ENCODE measurements around the gene NRGN.
A peak's percentile ranks its signal among the peaks of the same experiment; 100 is the strongest.

The NRGN gene

GRCh38 chr11:124762105-124762623 lies 22.4 kb downstream of the NRGN start, which contains the start of gene ESAM:
ESAM (minus strand) TSS chr11:124762290; CDS start chr11:124762154, 136 bp downstream.
- H3K9ac ChIP-seq (ENCODE audit: low read length) = peak within 1 kb of the TSS; percentile 38
- no peak within 1 kb of the TSS for H2BK15ac ChIP-seq (ENCODE audit: low read depth, poor library complexity, severe bottlenecking)
- no peaks in the 10 kb centered on the region for H3K9me3 ChIP-seq (ENCODE audit: control insufficient read depth, low read length)
- H3K4me1 ChIP-seq (ENCODE audit: control insufficient read depth, insufficient read depth, low read depth, low read length) = peaks cover 42% of the 10 kb centered on the region
- peak within 1 kb of the TSS in 1 of 2 experiments; percentile 84 for H3K14ac ChIP-seq (ENCODE audit: low read length in 2 of 2)
- DNase-seq = no peak
- peak within 1 kb of the TSS; percentile 88 for H3K4me2 ChIP-seq (ENCODE audit: low read length, poor library complexity, severe bottlenecking)
- H2BK12ac ChIP-seq (ENCODE audit: low read length in 2 of 2) = no peak within 1 kb of the TSS
- H3K4ac ChIP-seq (ENCODE audit: low read depth in 1 of 2, low read length in 2 of 2) = no peak within 1 kb of the TSS
- H3K4me3 ChIP-seq (ENCODE audit: insufficient read depth in 1 of 2, low read depth in 1 of 2, low read length in 2 of 2) = peak within 1 kb of the TSS; percentile 32 to 71
- H3K36me3 ChIP-seq (ENCODE audit: control insufficient read depth in 1 of 2, insufficient read depth in 2 of 2, low read depth in 1 of 2, low read length in 2 of 2) = peaks cover 0 to 20% of the 10 kb centered on the region in 2 experiments
- no peak within 1 kb of the TSS for H2BK120ac ChIP-seq (ENCODE audit: low read depth, low read length)
- WGBS = 2% methylated on average over 53 of the region's 55 CpGs
- peak within 1 kb of the TSS in 1 of 2 experiments; percentile 43 for H3K23ac ChIP-seq (ENCODE audit: low read length in 2 of 2)
- H3K27ac ChIP-seq (ENCODE audit: low read length, poor library complexity, severe bottlenecking) = no peak within 1 kb of the TSS
- peaks cover 47 to 58% of the 10 kb centered on the region in 2 experiments for H3K27me3 ChIP-seq (ENCODE audit: control insufficient read depth in 1 of 2, insufficient read depth in 1 of 2, low read length in 2 of 2)
- no peak within 1 kb of the TSS for H4K91ac ChIP-seq (ENCODE audit: low read length)
- peaks cover 7% of the 10 kb centered on the region for H3K79me1 ChIP-seq (replicated peaks; ENCODE audit: low read length, poor library complexity, severe bottlenecking)
- H4K8ac ChIP-seq (ENCODE audit: low read length) = no peak within 1 kb of the TSS
- H3K18ac ChIP-seq (ENCODE audit: low read depth in 1 of 2, low read length in 2 of 2) = no peak within 1 kb of the TSS
- H2AK5ac ChIP-seq (ENCODE audit: low read length, severe bottlenecking) = no peak within 1 kb of the TSS
- H2AFZ ChIP-seq (ENCODE audit: low read depth, low read length) = no peak within 1 kb of the TSS
- H2BK5ac ChIP-seq (ENCODE audit: low read depth, low read length, poor library complexity, severe bottlenecking) = no peak within 1 kb of the TSS

- Histone ChIP-seq H3K36me3 (ENCODE audit: control insufficient read depth in 1 of 2, insufficient read depth in 2 of 2, low read depth in 1 of 2, low read length in 2 of 2) (peaks cover 5 to 26% of the 10 kb centered on the region in 2 experiments), H2BK15ac (ENCODE audit: low read depth, poor library complexity, severe bottlenecking) (no peak overlapping the region), H3K4me3 (ENCODE audit: insufficient read depth in 1 of 2, low read depth in 1 of 2, low read length in 2 of 2) (peak overlapping the region; percentile 23 to 71), H2AK5ac (ENCODE audit: low read length, severe bottlenecking) (no peak overlapping the region), H3K4ac (ENCODE audit: low read depth in 1 of 2, low read length in 2 of 2) (no peak overlapping the region), H3K4me2 (ENCODE audit: low read length, poor library complexity, severe bottlenecking) (peak overlapping the region; percentile 88), H3K23ac (ENCODE audit: low read length in 2 of 2) (peak overlapping the region in 1 of 2 experiments; percentile 43), H3K9ac (ENCODE audit: low read length) (peak overlapping the region; percentile 38), H2BK5ac (ENCODE audit: low read depth, low read length, poor library complexity, severe bottlenecking) (no peak overlapping the region), H3K4me1 (ENCODE audit: control insufficient read depth, insufficient read depth, low read depth, low read length) (peaks cover 42% of the 10 kb centered on the region), H3K9me3 (ENCODE audit: control insufficient read depth, low read length) (no peaks in the 10 kb centered on the region), H3K27me3 (ENCODE audit: control insufficient read depth in 1 of 2, insufficient read depth in 1 of 2, low read length in 2 of 2) (peaks cover 42 to 53% of the 10 kb centered on the region in 2 experiments), H4K91ac (ENCODE audit: low read length) (no peak overlapping the region), H2AFZ (ENCODE audit: low read depth, low read length) (no peak overlapping the region), H2BK120ac (ENCODE audit: low read depth, low read length) (no peak overlapping the region), H4K8ac (ENCODE audit: low read length) (no peak overlapping the region), H3K79me1 (replicated peaks; ENCODE audit: low read length, poor library complexity, severe bottlenecking) (peaks cover 10% of the 10 kb centered on the region), H3K14ac (ENCODE audit: low read length in 2 of 2) (peak overlapping the region in 1 of 2 experiments; percentile 84), H3K18ac (ENCODE audit: low read depth in 1 of 2, low read length in 2 of 2) (no peak overlapping the region), H2BK12ac (ENCODE audit: low read length in 2 of 2) (no peak overlapping the region), H3K27ac (ENCODE audit: low read length, poor library complexity, severe bottlenecking) (no peak overlapping the region)
- 2% methylated on average over 41 of the region's 45 CpGs for WGBS
- no peak for DNase-seq
These were observed 22.9 kb downstream of the NRGN start for GRCh38 chr11:124762624-124763155.

GRCh38 chr11:124763156-124763947 lies 23.6 kb downstream of the NRGN start:
- no peak overlapping the region for H3K14ac ChIP-seq (ENCODE audit: low read length in 2 of 2)
- no peak overlapping the region for H4K8ac ChIP-seq (ENCODE audit: low read length)
- peaks cover 35 to 46% of the 10 kb centered on the region in 2 experiments for H3K27me3 ChIP-seq (ENCODE audit: control insufficient read depth in 1 of 2, insufficient read depth in 1 of 2, low read length in 2 of 2)
- no peak overlapping the region for H3K18ac ChIP-seq (ENCODE audit: low read depth in 1 of 2, low read length in 2 of 2)
- no peak overlapping the region for H2AFZ ChIP-seq (ENCODE audit: low read depth, low read length)
- H2BK15ac ChIP-seq (ENCODE audit: low read depth, poor library complexity, severe bottlenecking) = no peak overlapping the region
- WGBS = 7% methylated on average over 21 of the region's 21 CpGs
- peak overlapping the region; percentile 39 for H3K27ac ChIP-seq (ENCODE audit: low read length, poor library complexity, severe bottlenecking)
- H3K4me1 ChIP-seq (ENCODE audit: control insufficient read depth, insufficient read depth, low read depth, low read length) = peaks cover 39% of the 10 kb centered on the region
- peaks cover 10% of the 10 kb centered on the region for H3K79me1 ChIP-seq (replicated peaks; ENCODE audit: low read length, poor library complexity, severe bottlenecking)
- peak overlapping the region; percentile 38 for H3K9ac ChIP-seq (ENCODE audit: low read length)
- no peak overlapping the region for H2AK5ac ChIP-seq (ENCODE audit: low read length, severe bottlenecking)
- H3K9me3 ChIP-seq (ENCODE audit: control insufficient read depth, low read length) = no peaks in the 10 kb centered on the region
- H3K4me2 ChIP-seq (ENCODE audit: low read length, poor library complexity, severe bottlenecking) = peak overlapping the region; percentile 88
- peaks cover 6 to 28% of the 10 kb centered on the region in 2 experiments for H3K36me3 ChIP-seq (ENCODE audit: control insufficient read depth in 1 of 2, insufficient read depth in 2 of 2, low read depth in 1 of 2, low read length in 2 of 2)
- peak overlapping the region; percentile 23 to 71 for H3K4me3 ChIP-seq (ENCODE audit: insufficient read depth in 1 of 2, low read depth in 1 of 2, low read length in 2 of 2)
- no peak overlapping the region for H2BK120ac ChIP-seq (ENCODE audit: low read depth, low read length)
- no peak overlapping the region for H3K4ac ChIP-seq (ENCODE audit: low read depth in 1 of 2, low read length in 2 of 2)
- no peak overlapping the region for H2BK5ac ChIP-seq (ENCODE audit: low read depth, low read length, poor library complexity, severe bottlenecking)
- H2BK12ac ChIP-seq (ENCODE audit: low read length in 2 of 2) = no peak overlapping the region
- no peak overlapping the region for H3K23ac ChIP-seq (ENCODE audit: low read length in 2 of 2)
- peak; percentile 63 for DNase-seq
- H4K91ac ChIP-seq (ENCODE audit: low read length) = no peak overlapping the region

- no peak overlapping the region for H3K27ac ChIP-seq (ENCODE audit: low read length, poor library complexity, severe bottlenecking)
- no peak overlapping the region for H3K14ac ChIP-seq (ENCODE audit: low read length in 2 of 2)
- no peak overlapping the region for H2AK5ac ChIP-seq (ENCODE audit: low read length, severe bottlenecking)
- no peak overlapping the region for H3K4me3 ChIP-seq (ENCODE audit: insufficient read depth in 1 of 2, low read depth in 1 of 2, low read length in 2 of 2)
- WGBS = no CpG with 5 or more reads among the region's 2 CpGs
- H3K9ac ChIP-seq (ENCODE audit: low read length) = no peak overlapping the region
- no peak overlapping the region for H3K23ac ChIP-seq (ENCODE audit: low read length in 2 of 2)
- H2BK120ac ChIP-seq (ENCODE audit: low read depth, low read length) = no peak overlapping the region
- no peak overlapping the region for H4K91ac ChIP-seq (ENCODE audit: low read length)
- H3K9me3 ChIP-seq (ENCODE audit: control insufficient read depth, low read length) = no peaks in the 10 kb centered on the region
- peaks cover 13% of the 10 kb centered on the region for H3K79me1 ChIP-seq (replicated peaks; ENCODE audit: low read length, poor library complexity, severe bottlenecking)
- H3K4ac ChIP-seq (ENCODE audit: low read depth in 1 of 2, low read length in 2 of 2) = no peak overlapping the region
- H3K27me3 ChIP-seq (ENCODE audit: control insufficient read depth in 1 of 2, insufficient read depth in 1 of 2, low read length in 2 of 2) = peaks cover 17 to 18% of the 10 kb centered on the region in 2 experiments
- H3K4me1 ChIP-seq (ENCODE audit: control insufficient read depth, insufficient read depth, low read depth, low read length) = peaks cover 20% of the 10 kb centered on the region
- no peak overlapping the region for H2BK12ac ChIP-seq (ENCODE audit: low read length in 2 of 2)
- no peak overlapping the region for H3K18ac ChIP-seq (ENCODE audit: low read depth in 1 of 2, low read length in 2 of 2)
- no peak overlapping the region for H3K4me2 ChIP-seq (ENCODE audit: low read length, poor library complexity, severe bottlenecking)
- peaks cover 11 to 39% of the 10 kb centered on the region in 2 experiments for H3K36me3 ChIP-seq (ENCODE audit: control insufficient read depth in 1 of 2, insufficient read depth in 2 of 2, low read depth in 1 of 2, low read length in 2 of 2)
- no peak overlapping the region for H4K8ac ChIP-seq (ENCODE audit: low read length)
- DNase-seq = no peak
- no peak overlapping the region for H2BK5ac ChIP-seq (ENCODE audit: low read depth, low read length, poor library complexity, severe bottlenecking)
- no peak overlapping the region for H2BK15ac ChIP-seq (ENCODE audit: low read depth, poor library complexity, severe bottlenecking)
- no peak overlapping the region for H2AFZ ChIP-seq (ENCODE audit: low read depth, low read length)
These were observed 26.4 kb downstream of the NRGN start for GRCh38 chr11:124766156-124766555.
